Hepatocyte (in vitro differentiated cells): ENCODE results near the gene EGR2. TPM values are rescaled to one million over a fixed set of nuclear protein-coding genes. Genes with fewer than 3 reads are reported as not detected.

Experiments
- DNase-seq: peaks from one replicate; pipeline ENCODE4 v3.0.0-alpha.2; 2016; ENCODE audit warnings: low spot score
- H2AFZ ChIP-seq: fragments of 200-600 bp; sonication (generic); 2 replicates; pipeline ENCODE4 v1.6.0; 2016; ENCODE audit warnings: antibody characterized with exemption, mild to moderate bottlenecking
- H3K27ac ChIP-seq: fragments of 200-600 bp; sonication (generic); 2 replicates; pipeline ENCODE4 v1.5.1; 2016; ENCODE audit warnings: mild to moderate bottlenecking
- H3K27me3 ChIP-seq: fragments of 200-600 bp; sonication (generic); 2 replicates; pipeline ENCODE4 v1.6.1; 2016
- H3K36me3 ChIP-seq: fragments of 200-600 bp; sonication (generic); replicated peaks from 2 replicates; pipeline ENCODE4 v1.5.1; 2016; ENCODE audit warnings: low read depth; ENCODE audit not compliant: insufficient read depth
- H3K4me1 ChIP-seq: fragments of 200-600 bp; sonication (generic); 2 replicates; pipeline ENCODE4 v1.5.1; 2016; ENCODE audit warnings: mild to moderate bottlenecking, moderate library complexity; ENCODE audit not compliant: insufficient read depth
- H3K4me2 ChIP-seq: fragments of 200-600 bp; sonication (generic); 2 replicates; pipeline ENCODE4 v1.6.0; 2016
- H3K4me3 ChIP-seq: fragments of 200-600 bp; sonication (generic); 2 replicates; pipeline ENCODE4 v1.5.1; 2016; ENCODE audit warnings: mild to moderate bottlenecking
- H3K79me2 ChIP-seq: fragments of 200-600 bp; sonication (generic); 2 replicates; pipeline ENCODE4 v1.6.0; 2017; ENCODE audit warnings: mild to moderate bottlenecking
- H3K9me2 ChIP-seq: fragments of 200-600 bp; sonication (generic); replicated peaks from 2 replicates; pipeline ENCODE4 v1.6.0; 2017; ENCODE audit warnings: mild to moderate bottlenecking; ENCODE audit not compliant: insufficient read depth
- H3K9me3 ChIP-seq: fragments of 200-600 bp; sonication (generic); 2 replicates; pipeline ENCODE4 v1.5.1; 2016; ENCODE audit warnings: low read depth, mild to moderate bottlenecking
- H4K20me1 ChIP-seq: fragments of 200-600 bp; sonication (generic); 2 replicates; pipeline ENCODE4 v1.6.0; 2016; ENCODE audit warnings: mild to moderate bottlenecking; ENCODE audit not compliant: insufficient read depth, poor library complexity, severe bottlenecking
- CTCF ChIP-seq: fragments of 200-600 bp; sonication (generic); IDR thresholded peaks from 2 replicates; pipeline ENCODE4 v1.5.1; 2016; ENCODE audit warnings: antibody characterized with exemption, mild to moderate bottlenecking; ENCODE audit not compliant: poor library complexity
- EZH2 ChIP-seq: fragments of 200-600 bp; sonication (generic); IDR thresholded peaks from 2 replicates; pipeline ENCODE4 v1.6.1; 2016; ENCODE audit warnings: antibody characterized with exemption, mild to moderate bottlenecking, borderline replicate concordance
- EZH2phosphoT487 ChIP-seq: fragments of 200-600 bp; sonication (generic); IDR thresholded peaks from one replicate; pipeline ENCODE4 v1.6.1; 2018; ENCODE audit warnings: antibody characterized with exemption, mild to moderate bottlenecking, low read depth, moderate library complexity; ENCODE audit not compliant: unreplicated experiment, severe bottlenecking
- WGBS: methylation state at CpG from one replicate; pipeline ENCODE4 v1.1.6; 2016; ENCODE audit warnings: low lambda C conversion rate; ENCODE audit errors: missing lambda C conversion rate; 5-methylcytosine and 5-hydroxymethylcytosine counted together
- polyA plus RNA-seq: library from polyadenylated mRNA; unstranded; fragments of >200 nt; fragmentation: Nextera tagmentation; extraction: Ambion mirVana; gene quantifications from 2 replicates; pipeline ENCODE4 v1.2.1, GENCODE V29; 2016
- total RNA-seq: library from RNA; depleted of rRNA; stranded (reverse); fragments of >200 nt; gene quantifications from 2 replicates; pipeline ENCODE4 v1.2.3, GENCODE V29; 2014

The EGR2 gene
- total and polyA plus RNA-seq, 2 experiments from 2014 or later = 10.4 to 11.5 TPM

- peak; percentile 59 for DNase-seq
- Histone ChIP-seq H3K4me3 (no peak overlapping the region), H3K36me3 (no peaks in the 10 kb centered on the region), H2AFZ (no peak overlapping the region), H3K9me3 (no peaks in the 10 kb centered on the region), H3K27me3 (no peaks in the 10 kb centered on the region), H4K20me1 (no peaks in the 10 kb centered on the region), H3K27ac (peak overlapping the region; percentile 60), H3K79me2 (no peaks in the 10 kb centered on the region), H3K9me2 (no peaks in the 10 kb centered on the region), H3K4me2 (no peak overlapping the region), H3K4me1 (peaks cover 7% of the 10 kb centered on the region)
- TF ChIP-seq CTCF (no peak), EZH2 (no peak), EZH2phosphoT487 (no peak)
- 44% methylated on average over 3 of the region's 3 CpGs for WGBS
Observed at GRCh38 chr10:62766386-62766785, 49.8 kb downstream of the EGR2 start.

GRCh38 chr10:62765726-62766125, 50.4 kb downstream of the EGR2 start:
- no peak for DNase-seq
- Histone ChIP-seq H3K4me2 (no peak overlapping the region), H3K4me1 (peaks cover 10% of the 10 kb centered on the region), H3K27me3 (no peaks in the 10 kb centered on the region), H3K36me3 (no peaks in the 10 kb centered on the region), H3K4me3 (no peak overlapping the region), H2AFZ (no peak overlapping the region), H4K20me1 (no peaks in the 10 kb centered on the region), H3K27ac (peak overlapping the region; percentile 60), H3K9me3 (no peaks in the 10 kb centered on the region), H3K9me2 (no peaks in the 10 kb centered on the region), H3K79me2 (no peaks in the 10 kb centered on the region)
- TF ChIP-seq CTCF = no peak
- WGBS = 73% methylated on average over 2 of the region's 2 CpGs

GRCh38 chr10:62764011-62764410, 52.2 kb downstream of the EGR2 start:
- Histone ChIP-seq H3K27ac (no peak overlapping the region), H3K27me3 (no peaks in the 10 kb centered on the region), H3K36me3 (no peaks in the 10 kb centered on the region), H4K20me1 (no peaks in the 10 kb centered on the region), H3K9me2 (no peaks in the 10 kb centered on the region), H3K79me2 (no peaks in the 10 kb centered on the region), H3K9me3 (no peaks in the 10 kb centered on the region), H3K4me1 (peaks cover 17% of the 10 kb centered on the region), H3K4me2 (no peak overlapping the region), H3K4me3 (no peak overlapping the region), H2AFZ (no peak overlapping the region)
- 100% methylated on average over 4 of the region's 4 CpGs for WGBS
- TF ChIP-seq EZH2phosphoT487 (no peak), CTCF (no peak), EZH2 (no peak)
- DNase-seq = no peak

- no peaks in the 10 kb centered on the region for H4K20me1 ChIP-seq
- no peak overlapping the region for H3K27ac ChIP-seq
- H3K9me2 ChIP-seq = no peaks in the 10 kb centered on the region
- TF ChIP-seq EZH2 (no peak), CTCF (no peak), EZH2phosphoT487 (no peak)
- 97% methylated on average over 4 of the region's 4 CpGs for WGBS
- H3K4me2 ChIP-seq = no peak overlapping the region
- no peaks in the 10 kb centered on the region for H3K27me3 ChIP-seq
- H3K4me3 ChIP-seq = no peak overlapping the region
- H3K36me3 ChIP-seq = no peaks in the 10 kb centered on the region
- H2AFZ ChIP-seq = no peak overlapping the region
- peaks cover 17% of the 10 kb centered on the region for H3K4me1 ChIP-seq
- H3K9me3 ChIP-seq = no peaks in the 10 kb centered on the region
- DNase-seq = no peak
- H3K79me2 ChIP-seq = no peaks in the 10 kb centered on the region
Observed at GRCh38 chr10:62763155-62763554, 53.0 kb downstream of the EGR2 start.
